GM12878 (cell line): ENCODE measurements around the gene NAP1L4. TPM values are rescaled to one million over a fixed set of nuclear protein-coding genes. Genes with fewer than 3 reads are reported as not detected.

Experiments
- ATAC-seq: fragments of 200-7000 bp; cut with Tn5 transposase; 3 replicates; pipeline ENCODE4 v1.9.1; 2020; ENCODE audit warnings: mild to moderate bottlenecking, moderate library complexity
- BruUV-seq: library from RNA; stranded (reverse); fragments of 400-500 nt; replicated peaks from 2 replicates; lab custom pipeline; 2021; lab: Mats Ljungman, UMichigan
- CTCF ChIA-PET: fragments of 300-600 bp; sonication (Branson Sonifier 250); formaldehyde crosslinking; extraction: SDS; loops from one replicate; lab custom pipeline; 2021; ENCODE audit warnings: inconsistent platforms; lab: Yijun Ruan, JAX
- POLR2A ChIA-PET: fragments of 350-600 bp; formaldehyde crosslinking; extraction: SDS; loops from one replicate; lab custom pipeline; 2021; ENCODE audit warnings: inconsistent platforms; lab: Charles Lee
- RAD21 ChIA-PET: fragments of 300-600 bp; sonication (Branson Sonifier 250); formaldehyde crosslinking; loops from one replicate; lab custom pipeline; 2023; ENCODE audit warnings: antibody characterized with exemption; ENCODE audit not compliant: unreplicated experiment; lab: Charles Lee
- SMC1A ChIA-PET: fragments of 300-600 bp; sonication (Branson Sonifier 250); formaldehyde crosslinking; loops from one replicate; lab custom pipeline; 2023; ENCODE audit not compliant: unreplicated experiment, uncharacterized antibody; lab: Charles Lee
- DNase-seq: peaks from one replicate; pipeline ENCODE4 v3.0.0-alpha.2; 2011; ENCODE audit warnings: low read depth, low spot score
- FAIRE-seq: peaks from 3 replicates; lab custom pipeline; 2011; peaks lifted over from hg19 to GRCh38; lab: Jason Lieb, UNC
- H2AFZ ChIP-seq: 2 replicates; pipeline ENCODE4 v1.6.0; 2011; ENCODE audit warnings: low read depth, low read length, control low read depth; ENCODE audit not compliant: control insufficient read depth
- H3K27ac ChIP-seq: 2 replicates; pipeline ENCODE4 v1.5.1; 2011; ENCODE audit warnings: control low read depth; ENCODE audit not compliant: control insufficient read depth, insufficient read depth
- H3K27me3 ChIP-seq, 2 experiments: replicated peaks in 1 of 2; 2 replicates each; pipeline versions ENCODE4 v1.6.0 to v1.6.1; 2011; ENCODE audit warnings: low read length in 1 of 2; ENCODE audit not compliant: control insufficient read depth in 2 of 2, insufficient read depth in 2 of 2
- H3K36me3 ChIP-seq, 2 experiments: 2 replicates each; pipeline ENCODE4 v1.5.1; 2011; ENCODE audit warnings: low read length in 1 of 2; ENCODE audit not compliant: control insufficient read depth in 2 of 2, insufficient read depth in 2 of 2
- H3K4me1 ChIP-seq: 2 replicates; pipeline ENCODE4 v1.6.1; 2011; ENCODE audit warnings: mild to moderate bottlenecking, low read length, moderate library complexity, mixed read lengths; ENCODE audit not compliant: control insufficient read depth, insufficient read depth
- H3K4me2 ChIP-seq: 2 replicates; pipeline ENCODE4 v1.6.0; 2011; ENCODE audit warnings: control low read depth; ENCODE audit not compliant: control insufficient read depth, insufficient read depth
- H3K4me3 ChIP-seq: fragments of 200-600 bp; sonication (generic); 2 replicates; pipeline ENCODE4 v1.5.1; 2016
- H3K79me2 ChIP-seq: 2 replicates; pipeline ENCODE4 v1.6.0; 2011; ENCODE audit warnings: low read length; ENCODE audit not compliant: control insufficient read depth, insufficient read depth
- H3K9ac ChIP-seq: 2 replicates; pipeline ENCODE4 v1.8.0; 2011; ENCODE audit warnings: low read length, control low read depth, mixed read lengths; ENCODE audit not compliant: control insufficient read depth, insufficient read depth
- H3K9me3 ChIP-seq: replicated peaks from 3 replicates; pipeline ENCODE4 v1.5.1; 2011; ENCODE audit warnings: mild to moderate bottlenecking, low read length; ENCODE audit not compliant: control insufficient read depth, insufficient read depth
- H4K20me1 ChIP-seq: 2 replicates; pipeline ENCODE4 v1.6.0; 2011; ENCODE audit not compliant: control insufficient read depth, insufficient read depth
- BCL11A ChIP-seq: IDR thresholded peaks from 2 replicates; pipeline ENCODE4 v1.6.1; 2011; ENCODE audit warnings: low read depth, low read length
- CHD1 ChIP-seq: IDR thresholded peaks from 2 replicates; pipeline ENCODE4 v1.6.1; 2012; ENCODE audit warnings: low read depth, low read length, improper control_type of control experiment
- CREB1 ChIP-seq: IDR thresholded peaks from 2 replicates; pipeline ENCODE4 v1.6.1; 2012; ENCODE audit warnings: low read depth, mild to moderate bottlenecking, inconsistent platforms
- GATAD2B ChIP-seq: fragments of 450-650 bp; conservative IDR thresholded peaks from 2 replicates; pipeline ENCODE4 v1.6.1; 2017; ENCODE audit warnings: low read depth, mild to moderate bottlenecking, moderate library complexity
- IKZF2 ChIP-seq, 2 experiments: fragments of 450-650 bp; IDR thresholded peaks; 2 replicates each; pipeline ENCODE4 v1.6.1; 2017; ENCODE audit warnings: mild to moderate bottlenecking in 2 of 2, moderate library complexity in 2 of 2
- IRF4 ChIP-seq: IDR thresholded peaks from 2 replicates; pipeline ENCODE4 v1.6.1; 2011; ENCODE audit warnings: low read depth, low read length
- MEF2B ChIP-seq: fragments of 450-650 bp; IDR thresholded peaks from 2 replicates; pipeline ENCODE4 v1.6.1; 2018; ENCODE audit warnings: mild to moderate bottlenecking, moderate library complexity; ENCODE audit not compliant: partially characterized antibody, poor library complexity, severe bottlenecking
- MYC ChIP-seq: IDR thresholded peaks from 2 replicates; pipeline ENCODE4 v1.6.1; 2011; ENCODE audit warnings: mild to moderate bottlenecking, low read length, moderate library complexity, inconsistent platforms; ENCODE audit not compliant: insufficient read depth, insufficient replicate concordance, insufficient read length, severe bottlenecking
- POLR2A ChIP-seq: IDR thresholded peaks from 2 replicates; pipeline ENCODE4 v1.6.1; 2011; ENCODE audit warnings: low read depth, mild to moderate bottlenecking, low read length
- RAD51 ChIP-seq: fragments of 450-650 bp; IDR thresholded peaks from 2 replicates; pipeline ENCODE4 v1.6.1; 2016; ENCODE audit warnings: moderate library complexity, mild to moderate bottlenecking, inconsistent platforms
- SMARCA5 ChIP-seq: fragments of 450-650 bp; IDR thresholded peaks from 2 replicates; pipeline ENCODE4 v1.6.1; 2017; ENCODE audit warnings: mild to moderate bottlenecking
- SP1 ChIP-seq: IDR thresholded peaks from one replicate; pipeline ENCODE4 v1.6.1; 2011; ENCODE audit warnings: low read depth, low read length
- SREBF2 ChIP-seq: IDR thresholded peaks from 2 replicates; pipeline ENCODE4 v1.6.1; 2012; ENCODE audit warnings: mild to moderate bottlenecking, low read length
- TBL1XR1 ChIP-seq: IDR thresholded peaks from 2 replicates; pipeline ENCODE4 v1.6.1; 2012; ENCODE audit warnings: low read depth, low read length, improper control_type of control experiment
- TCF3 ChIP-seq: IDR thresholded peaks from 2 replicates; pipeline ENCODE4 v1.6.1; 2012; ENCODE audit warnings: low read depth, mild to moderate bottlenecking, low read length, borderline replicate concordance; ENCODE audit not compliant: insufficient read depth
- WGBS: methylation state at CpG from one replicate; pipeline ENCODE4 v1.1.6; 2016; ENCODE audit warnings: low lambda C conversion rate; ENCODE audit not compliant: insufficient replicate concordance, insufficient coverage; ENCODE audit errors: missing lambda C conversion rate; 5-methylcytosine and 5-hydroxymethylcytosine counted together
- in situ Hi-C: fragments of 300-500 bp; cut with MboI; formaldehyde crosslinking; loops from 9 replicates; pipeline ENCODE4 v1.14.3; 2018; ENCODE audit warnings: mixed read lengths
- intact Hi-C: fragments of 100-400 bp; cut with micrococcal nuclease; formaldehyde crosslinking; loops from one replicate; pipeline ENCODE4 v1.14.2; 2022; ENCODE audit not compliant: unreplicated experiment
- polyA plus RNA-seq, 11 experiments: library from polyadenylated mRNA; depleted of rRNA in 4 of 11; unstranded in 6 of 11; stranded (reverse) in 5 of 11; fragments of >200 nt; fragmentation: Nextera tagmentation in 4 of 11; fragmentation: Illumina TruSeq in 1 of 11; extraction: Ambion mirVana in 4 of 11; extraction: Trizol in 1 of 11; gene quantifications; 1 replicate in 1 of 11; 2 replicates in 10 of 11; pipeline versions ENCODE4 v1.2.1 to v1.2.3, GENCODE V29; 2011 to 2016; ENCODE audit warnings: inconsistent platforms in 2 of 11, missing spikeins in 2 of 11, low read depth in 1 of 11
- total RNA-seq, 4 experiments: library from RNA; depleted of rRNA in 3 of 4; stranded (reverse); fragments of >200 nt in 3 of 4; fragmentation: Illumina TruSeq in 1 of 4; extraction: Trizol in 1 of 4; gene quantifications; 2 replicates each; pipeline versions ENCODE4 v1.2.1 to v1.2.3, GENCODE V29; 2013 to 2021
- TF ChIP-seq, protein P1 (sequence below): fragments of 450-650 bp; conservative IDR thresholded peaks from 2 replicates; pipeline ENCODE4 v1.6.1; 2017; ENCODE audit warnings: mild to moderate bottlenecking, moderate library complexity
- TF ChIP-seq, protein P2 (sequence below): fragments of 450-650 bp; IDR thresholded peaks from 2 replicates; pipeline ENCODE4 v1.6.1; 2016; ENCODE audit warnings: mild to moderate bottlenecking
- TF ChIP-seq, protein P3 (sequence below): IDR thresholded peaks from 2 replicates; pipeline ENCODE4 v1.6.1; 2012; ENCODE audit warnings: low read depth, low read length, improper control_type of control experiment
- TF ChIP-seq, protein P4 (sequence below): IDR thresholded peaks from 2 replicates; pipeline ENCODE4 v1.6.1; 2012; ENCODE audit warnings: low read length, inconsistent platforms

NAP1L4 gene
- total and polyA plus RNA-seq, 10 of the 15 experiments (the other 5 are each of a cell fraction or from before 2014, with no cell fraction given) = 24.8 to 198 (median 114) TPM

DNA sequence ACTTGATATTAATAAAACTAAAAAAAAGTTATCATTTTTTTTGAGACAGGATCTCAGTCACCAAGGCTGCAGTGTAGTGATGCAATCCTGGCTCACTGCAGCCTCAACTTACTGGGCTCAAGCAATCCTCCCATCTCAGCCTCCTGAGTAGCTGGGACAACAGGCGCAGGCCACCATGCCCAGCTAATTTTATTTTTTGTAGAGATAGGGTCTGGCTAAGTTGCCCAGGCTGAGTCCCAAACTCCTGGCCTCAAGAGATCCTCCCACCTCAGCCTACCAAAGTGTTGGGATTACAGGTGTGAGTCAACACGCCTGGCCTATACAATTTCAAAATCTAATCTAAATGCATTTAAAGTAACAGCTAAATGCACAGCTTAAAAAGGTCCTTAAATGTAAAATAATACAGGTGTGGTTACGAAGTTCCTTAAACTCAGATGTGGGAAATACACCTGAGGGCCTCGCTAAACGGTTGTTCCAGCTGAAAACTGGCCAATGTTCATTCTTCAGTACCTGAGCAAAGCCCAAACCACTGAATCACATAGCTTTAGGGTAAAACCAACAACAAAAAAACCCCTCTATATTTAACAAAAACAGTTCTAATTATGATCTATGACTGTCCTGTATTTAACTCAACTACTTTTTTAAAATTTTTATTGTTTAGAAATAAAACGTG is 11.8 kb downstream of the NAP1L4 start:
- peaks cover 11 to 16% of the 10 kb centered on the region in 2 experiments for H3K36me3 ChIP-seq
- 74% methylated on average over 6 of the region's 6 CpGs for WGBS

More for the DNA sequence above, 11.8 kb downstream of the NAP1L4 start:
- Histone ChIP-seq H3K4me2 (no peak overlapping the region), H3K9ac (no peak overlapping the region), H3K4me1 (no peaks in the 10 kb centered on the region), H3K27me3 (no peaks in the 10 kb centered on the region), H3K4me3 (no peak overlapping the region), H3K79me2 (peaks cover 61% of the 10 kb centered on the region), H3K9me3 (no peaks in the 10 kb centered on the region), H4K20me1 (no peaks in the 10 kb centered on the region), H3K27ac (no peak overlapping the region), H2AFZ (no peak overlapping the region)
- DNase-seq (no peak), ATAC-seq (no peak), FAIRE-seq (no peak)
- ChIA-PET RAD21 (interaction anchor here (0.8 kb wide), 1 partner anchor 10 kb away, joined by 3 read pairs; no protein-coding TSS in a partner anchor), SMC1A (interaction anchor here (0.9 to 1.5 kb wide), 5 partner anchors 8 to 111 kb away, joined by 3 to 7 read pairs (median 4); no protein-coding TSS in a partner anchor), POLR2A (interaction anchor here (0.7 to 1.2 kb wide), 3 partner anchors 9 to 760 kb away, joined by 3 to 4 read pairs (median 4); no protein-coding TSS in a partner anchor), CTCF (interaction anchor here (0.9 to 3.9 kb wide), 5 partner anchors 8 to 111 kb away, joined by 3 to 13 read pairs (median 4); no protein-coding TSS in a partner anchor)
- in situ Hi-C loops = no loop called here
- no TSS peak for BruUV-seq
- intact Hi-C loops = no loop called here
- TF ChIP-seq SREBF2 (no peak), IKZF2 (IDR thresholded peaks at IDR 0.05) (no peak), IRF4 (no peak), CREB1 (no peak), TBL1XR1 (no peak), SMARCA5 (no peak), POLR2A (no peak), RAD51 (no peak), MEF2B (no peak), MYC (no peak), BCL11A (no peak), CHD1 (no peak), TCF3 (no peak), SP1 (no peak), GATAD2B (no peak)
- TF ChIP-seq, protein P1, sequence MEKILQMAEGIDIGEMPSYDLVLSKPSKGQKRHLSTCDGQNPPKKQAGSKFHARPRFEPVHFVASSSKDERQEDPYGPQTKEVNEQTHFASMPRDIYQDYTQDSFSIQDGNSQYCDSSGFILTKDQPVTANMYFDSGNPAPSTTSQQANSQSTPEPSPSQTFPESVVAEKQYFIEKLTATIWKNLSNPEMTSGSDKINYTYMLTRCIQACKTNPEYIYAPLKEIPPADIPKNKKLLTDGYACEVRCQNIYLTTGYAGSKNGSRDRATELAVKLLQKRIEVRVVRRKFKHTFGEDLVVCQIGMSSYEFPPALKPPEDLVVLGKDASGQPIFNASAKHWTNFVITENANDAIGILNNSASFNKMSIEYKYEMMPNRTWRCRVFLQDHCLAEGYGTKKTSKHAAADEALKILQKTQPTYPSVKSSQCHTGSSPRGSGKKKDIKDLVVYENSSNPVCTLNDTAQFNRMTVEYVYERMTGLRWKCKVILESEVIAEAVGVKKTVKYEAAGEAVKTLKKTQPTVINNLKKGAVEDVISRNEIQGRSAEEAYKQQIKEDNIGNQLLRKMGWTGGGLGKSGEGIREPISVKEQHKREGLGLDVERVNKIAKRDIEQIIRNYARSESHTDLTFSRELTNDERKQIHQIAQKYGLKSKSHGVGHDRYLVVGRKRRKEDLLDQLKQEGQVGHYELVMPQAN = no peak
- TF ChIP-seq, protein P2, sequence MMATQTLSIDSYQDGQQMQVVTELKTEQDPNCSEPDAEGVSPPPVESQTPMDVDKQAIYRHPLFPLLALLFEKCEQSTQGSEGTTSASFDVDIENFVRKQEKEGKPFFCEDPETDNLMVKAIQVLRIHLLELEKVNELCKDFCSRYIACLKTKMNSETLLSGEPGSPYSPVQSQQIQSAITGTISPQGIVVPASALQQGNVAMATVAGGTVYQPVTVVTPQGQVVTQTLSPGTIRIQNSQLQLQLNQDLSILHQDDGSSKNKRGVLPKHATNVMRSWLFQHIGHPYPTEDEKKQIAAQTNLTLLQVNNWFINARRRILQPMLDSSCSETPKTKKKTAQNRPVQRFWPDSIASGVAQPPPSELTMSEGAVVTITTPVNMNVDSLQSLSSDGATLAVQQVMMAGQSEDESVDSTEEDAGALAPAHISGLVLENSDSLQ = no peak
- TF ChIP-seq, protein P3, sequence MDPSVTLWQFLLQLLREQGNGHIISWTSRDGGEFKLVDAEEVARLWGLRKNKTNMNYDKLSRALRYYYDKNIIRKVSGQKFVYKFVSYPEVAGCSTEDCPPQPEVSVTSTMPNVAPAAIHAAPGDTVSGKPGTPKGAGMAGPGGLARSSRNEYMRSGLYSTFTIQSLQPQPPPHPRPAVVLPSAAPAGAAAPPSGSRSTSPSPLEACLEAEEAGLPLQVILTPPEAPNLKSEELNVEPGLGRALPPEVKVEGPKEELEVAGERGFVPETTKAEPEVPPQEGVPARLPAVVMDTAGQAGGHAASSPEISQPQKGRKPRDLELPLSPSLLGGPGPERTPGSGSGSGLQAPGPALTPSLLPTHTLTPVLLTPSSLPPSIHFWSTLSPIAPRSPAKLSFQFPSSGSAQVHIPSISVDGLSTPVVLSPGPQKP = no peak
- TF ChIP-seq, protein P4, sequence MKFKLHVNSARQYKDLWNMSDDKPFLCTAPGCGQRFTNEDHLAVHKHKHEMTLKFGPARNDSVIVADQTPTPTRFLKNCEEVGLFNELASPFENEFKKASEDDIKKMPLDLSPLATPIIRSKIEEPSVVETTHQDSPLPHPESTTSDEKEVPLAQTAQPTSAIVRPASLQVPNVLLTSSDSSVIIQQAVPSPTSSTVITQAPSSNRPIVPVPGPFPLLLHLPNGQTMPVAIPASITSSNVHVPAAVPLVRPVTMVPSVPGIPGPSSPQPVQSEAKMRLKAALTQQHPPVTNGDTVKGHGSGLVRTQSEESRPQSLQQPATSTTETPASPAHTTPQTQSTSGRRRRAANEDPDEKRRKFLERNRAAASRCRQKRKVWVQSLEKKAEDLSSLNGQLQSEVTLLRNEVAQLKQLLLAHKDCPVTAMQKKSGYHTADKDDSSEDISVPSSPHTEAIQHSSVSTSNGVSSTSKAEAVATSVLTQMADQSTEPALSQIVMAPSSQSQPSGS = no peak
- TF ChIP-seq, all 136 proteins: peak for 0
